GM23248 (cell line): ENCODE results near the gene ATP5F1C.

Experiments used
- EZH2 ChIP-seq: fragments of 200-600 bp; sonication (generic); IDR thresholded peaks from 2 replicates; pipeline ENCODE4 v1.6.1; 2018; ENCODE audit warnings: antibody characterized with exemption, mild to moderate bottlenecking; ENCODE audit not compliant: insufficient read depth, poor library complexity, severe bottlenecking
- EZH2phosphoT487 ChIP-seq: fragments of 200-600 bp; sonication (generic); IDR thresholded peaks from 2 replicates; pipeline ENCODE4 v1.6.1; 2018; ENCODE audit warnings: antibody characterized with exemption, moderate library complexity, mild to moderate bottlenecking, low read depth; ENCODE audit not compliant: insufficient read depth

DNA sequence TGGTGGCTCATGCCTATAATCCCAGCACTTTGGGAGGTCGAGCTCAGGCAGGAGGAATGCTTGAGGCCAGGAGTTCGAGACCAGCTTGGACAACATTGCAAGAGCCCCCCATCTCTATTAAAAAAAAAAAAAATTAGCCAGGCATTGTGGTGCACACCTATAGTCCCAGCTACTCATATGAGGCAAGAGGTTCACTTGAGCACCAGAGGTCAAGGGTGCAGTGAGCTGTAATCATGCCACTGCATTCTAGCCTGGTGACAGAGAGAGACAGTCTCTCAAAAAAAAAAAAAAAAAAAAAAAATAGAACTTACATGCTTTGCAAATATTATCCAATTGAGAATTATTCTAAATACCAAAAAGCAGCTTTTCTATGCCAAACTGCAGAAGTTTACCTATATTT, 11.2 kb upstream of the ATP5F1C start:
- TF ChIP-seq EZH2phosphoT487, result no peak
- TF ChIP-seq EZH2, result no peak
